ENCODE results near the gene POMT1.

Gene POMT1

DNA sequence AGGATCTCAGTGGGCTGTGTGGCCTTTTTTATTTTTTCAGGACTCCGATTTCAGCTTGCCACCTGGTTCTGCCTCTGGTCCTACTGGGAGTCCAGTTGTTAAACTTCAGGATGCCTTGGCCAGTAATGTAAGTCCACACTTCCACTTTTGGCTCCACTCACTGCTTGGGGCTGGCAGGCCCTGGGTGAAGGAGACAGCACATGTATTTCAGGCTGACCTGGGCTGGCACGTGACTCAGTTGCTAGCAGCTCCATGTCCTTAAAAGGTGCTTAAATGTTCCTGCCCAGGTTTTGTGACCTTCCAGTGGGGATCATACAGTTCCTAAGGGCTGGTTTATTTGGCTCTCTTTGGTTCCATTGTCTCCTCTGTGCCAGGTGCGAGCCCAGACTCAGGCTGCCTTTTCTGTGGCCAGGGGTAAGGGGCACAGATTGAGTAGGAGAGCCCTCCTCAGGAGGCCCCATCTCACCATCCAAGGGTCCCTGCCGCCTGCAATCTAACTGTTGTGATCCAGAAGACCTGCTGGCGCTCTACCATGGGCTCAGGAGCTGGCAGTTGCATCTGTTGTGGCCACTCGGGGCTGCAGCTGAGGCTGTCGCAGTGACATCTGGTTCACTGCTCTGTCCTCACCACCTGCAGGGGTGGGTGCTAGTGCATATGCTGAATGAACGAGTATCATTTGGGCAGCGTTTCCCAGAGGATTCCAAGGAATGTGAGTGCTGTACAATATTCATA lies 19.2 kb upstream of the POMT1 start:
- TF ChIP-seq TAF1 (IDR thresholded peaks at IDR 0.05; ENCODE audit: low read depth) (no peak), TCF12 (IDR thresholded peaks at IDR 0.05; ENCODE audit: low read depth) (no peak), CEBPB (IDR thresholded peaks at IDR 0.05) (no peak), EP300 (IDR thresholded peaks at IDR 0.05; ENCODE audit: borderline replicate concordance) (no peak), NFIC (IDR thresholded peaks at IDR 0.05) (no peak), ZBTB7A (IDR thresholded peaks at IDR 0.05; ENCODE audit: low read depth) (no peak)
- TF ChIP-seq, protein P1, sequence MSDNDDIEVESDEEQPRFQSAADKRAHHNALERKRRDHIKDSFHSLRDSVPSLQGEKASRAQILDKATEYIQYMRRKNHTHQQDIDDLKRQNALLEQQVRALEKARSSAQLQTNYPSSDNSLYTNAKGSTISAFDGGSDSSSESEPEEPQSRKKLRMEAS (IDR thresholded peaks at IDR 0.05): no peak
- TF ChIP-seq, protein P2, sequence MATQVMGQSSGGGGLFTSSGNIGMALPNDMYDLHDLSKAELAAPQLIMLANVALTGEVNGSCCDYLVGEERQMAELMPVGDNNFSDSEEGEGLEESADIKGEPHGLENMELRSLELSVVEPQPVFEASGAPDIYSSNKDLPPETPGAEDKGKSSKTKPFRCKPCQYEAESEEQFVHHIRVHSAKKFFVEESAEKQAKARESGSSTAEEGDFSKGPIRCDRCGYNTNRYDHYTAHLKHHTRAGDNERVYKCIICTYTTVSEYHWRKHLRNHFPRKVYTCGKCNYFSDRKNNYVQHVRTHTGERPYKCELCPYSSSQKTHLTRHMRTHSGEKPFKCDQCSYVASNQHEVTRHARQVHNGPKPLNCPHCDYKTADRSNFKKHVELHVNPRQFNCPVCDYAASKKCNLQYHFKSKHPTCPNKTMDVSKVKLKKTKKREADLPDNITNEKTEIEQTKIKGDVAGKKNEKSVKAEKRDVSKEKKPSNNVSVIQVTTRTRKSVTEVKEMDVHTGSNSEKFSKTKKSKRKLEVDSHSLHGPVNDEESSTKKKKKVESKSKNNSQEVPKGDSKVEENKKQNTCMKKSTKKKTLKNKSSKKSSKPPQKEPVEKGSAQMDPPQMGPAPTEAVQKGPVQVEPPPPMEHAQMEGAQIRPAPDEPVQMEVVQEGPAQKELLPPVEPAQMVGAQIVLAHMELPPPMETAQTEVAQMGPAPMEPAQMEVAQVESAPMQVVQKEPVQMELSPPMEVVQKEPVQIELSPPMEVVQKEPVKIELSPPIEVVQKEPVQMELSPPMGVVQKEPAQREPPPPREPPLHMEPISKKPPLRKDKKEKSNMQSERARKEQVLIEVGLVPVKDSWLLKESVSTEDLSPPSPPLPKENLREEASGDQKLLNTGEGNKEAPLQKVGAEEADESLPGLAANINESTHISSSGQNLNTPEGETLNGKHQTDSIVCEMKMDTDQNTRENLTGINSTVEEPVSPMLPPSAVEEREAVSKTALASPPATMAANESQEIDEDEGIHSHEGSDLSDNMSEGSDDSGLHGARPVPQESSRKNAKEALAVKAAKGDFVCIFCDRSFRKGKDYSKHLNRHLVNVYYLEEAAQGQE (IDR thresholded peaks at IDR 0.05; ENCODE audit: low read depth): no peak

DNA sequence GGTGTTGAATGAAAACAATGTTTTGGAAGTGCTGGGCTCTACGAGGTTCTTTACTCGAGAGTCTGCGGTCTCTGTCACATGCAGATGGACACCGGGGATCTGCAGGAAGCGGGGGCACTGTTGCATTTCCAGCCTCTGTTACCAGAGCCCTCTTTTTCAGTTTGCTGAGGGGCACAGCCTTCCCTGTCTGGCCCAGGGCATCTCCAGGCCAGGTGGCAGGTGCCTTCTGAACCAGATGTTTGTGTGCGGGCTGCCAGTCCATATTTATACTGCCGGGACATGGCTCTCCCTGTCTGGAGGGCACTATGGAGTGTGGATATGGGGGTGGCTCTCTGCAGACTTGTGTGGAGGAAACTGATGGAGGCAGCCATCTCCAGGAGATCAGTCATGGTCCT lies 18.7 kb upstream of the POMT1 start:
- TF ChIP-seq, protein P2 (IDR thresholded peaks at IDR 0.05; ENCODE audit: low read depth): no peak
- TF ChIP-seq ZBTB7A (IDR thresholded peaks at IDR 0.05; ENCODE audit: low read depth): no peak
- TF ChIP-seq TAF1 (IDR thresholded peaks at IDR 0.05; ENCODE audit: low read depth): no peak
- no peak for TF ChIP-seq TEAD4 (IDR thresholded peaks at IDR 0.05)
- TF ChIP-seq, protein P1 (IDR thresholded peaks at IDR 0.05): no peak

DNA sequence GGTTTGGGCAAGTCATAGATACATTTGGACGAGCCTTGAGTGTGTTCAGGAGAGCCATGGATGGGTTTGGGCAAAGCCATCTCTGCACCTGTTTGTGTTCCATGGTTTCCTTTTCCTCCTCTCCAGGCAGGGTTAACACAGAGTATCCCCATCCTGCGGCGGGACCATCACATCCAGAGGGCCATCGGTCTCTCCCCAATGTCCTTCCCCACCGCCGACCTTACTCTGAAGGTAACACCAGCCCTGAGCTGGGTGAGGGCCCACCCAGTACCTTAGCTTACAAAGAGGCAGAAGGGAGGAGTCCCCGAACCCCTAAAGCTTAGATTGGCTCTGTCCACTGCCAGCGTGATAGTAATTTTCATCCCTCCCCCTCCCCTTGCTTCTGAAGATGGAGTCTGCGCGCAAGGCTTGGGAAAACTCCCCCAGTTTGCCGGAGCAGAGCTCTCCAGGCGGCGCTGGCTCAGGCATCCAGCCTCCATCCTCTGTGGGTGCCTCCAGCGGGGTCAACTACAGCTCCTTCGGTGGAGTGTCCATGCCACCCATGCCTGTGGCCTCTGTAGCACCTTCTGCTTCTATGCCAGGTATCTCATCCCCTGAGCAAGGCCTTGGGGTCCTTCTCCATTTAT lies 18.0 kb upstream of the POMT1 start:
- TF ChIP-seq YY1 (IDR thresholded peaks at IDR 0.05; ENCODE audit: low read depth): no peak
- no peak for TF ChIP-seq EGR1 (IDR thresholded peaks at IDR 0.05)
- no peak for TF ChIP-seq ZBTB7A (IDR thresholded peaks at IDR 0.05; ENCODE audit: low read depth)
- TF ChIP-seq, protein P3, sequence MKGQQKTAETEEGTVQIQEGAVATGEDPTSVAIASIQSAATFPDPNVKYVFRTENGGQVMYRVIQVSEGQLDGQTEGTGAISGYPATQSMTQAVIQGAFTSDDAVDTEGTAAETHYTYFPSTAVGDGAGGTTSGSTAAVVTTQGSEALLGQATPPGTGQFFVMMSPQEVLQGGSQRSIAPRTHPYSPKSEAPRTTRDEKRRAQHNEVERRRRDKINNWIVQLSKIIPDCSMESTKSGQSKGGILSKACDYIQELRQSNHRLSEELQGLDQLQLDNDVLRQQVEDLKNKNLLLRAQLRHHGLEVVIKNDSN (IDR thresholded peaks at IDR 0.05): no peak
- no peak for TF ChIP-seq CEBPB (IDR thresholded peaks at IDR 0.05)
- TF ChIP-seq CREB1 (IDR thresholded peaks at IDR 0.05; ENCODE audit: low read depth): no peak
- no peak for TF ChIP-seq RAD21 (IDR thresholded peaks at IDR 0.05; ENCODE audit: low read depth)
- TF ChIP-seq, protein P1 (IDR thresholded peaks at IDR 0.05): no peak
- no peak for TF ChIP-seq TEAD4 (IDR thresholded peaks at IDR 0.05)
- no peak for TF ChIP-seq NFIC (IDR thresholded peaks at IDR 0.05)
- no peak for TF ChIP-seq EP300 (IDR thresholded peaks at IDR 0.05; ENCODE audit: borderline replicate concordance)
- no peak for TF ChIP-seq TAF1 (IDR thresholded peaks at IDR 0.05; ENCODE audit: low read depth)
- no peak for TF ChIP-seq FOXM1 (IDR thresholded peaks at IDR 0.05; ENCODE audit: borderline replicate concordance, low read depth)
- TF ChIP-seq, protein P2 (IDR thresholded peaks at IDR 0.05; ENCODE audit: low read depth): no peak
- no peak for TF ChIP-seq TCF12 (IDR thresholded peaks at IDR 0.05; ENCODE audit: low read depth)

DNA sequence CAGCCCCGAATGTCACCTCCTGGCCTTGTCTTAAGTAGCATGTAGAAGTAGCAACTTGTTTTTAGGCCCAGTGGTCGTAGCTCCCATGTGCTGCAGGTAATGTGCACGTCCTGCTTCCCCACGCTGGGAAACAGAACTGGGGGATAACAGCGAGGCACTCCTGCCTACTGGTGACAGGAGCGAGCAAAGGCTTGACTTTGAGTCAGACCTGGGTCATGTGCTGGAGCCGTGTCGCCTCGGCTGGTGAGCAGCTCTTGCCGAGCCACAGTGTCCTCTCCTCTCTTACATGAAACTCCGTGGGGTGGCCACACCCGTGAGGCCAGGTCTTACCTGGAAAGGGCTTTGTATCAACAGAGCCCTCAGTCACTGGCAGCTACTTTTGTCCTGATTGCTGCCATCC lies 17.5 kb upstream of the POMT1 start:
- no peak for TF ChIP-seq CREB1 (IDR thresholded peaks at IDR 0.05; ENCODE audit: low read depth)
- TF ChIP-seq TCF12 (IDR thresholded peaks at IDR 0.05; ENCODE audit: low read depth): no peak
- TF ChIP-seq, protein P1 (IDR thresholded peaks at IDR 0.05): no peak
- TF ChIP-seq, protein P3 (IDR thresholded peaks at IDR 0.05): no peak
- no peak for TF ChIP-seq TEAD4 (IDR thresholded peaks at IDR 0.05)
- no peak for TF ChIP-seq TAF1 (IDR thresholded peaks at IDR 0.05; ENCODE audit: low read depth)
- no peak for TF ChIP-seq NFIC (IDR thresholded peaks at IDR 0.05)
- TF ChIP-seq FOXM1 (IDR thresholded peaks at IDR 0.05; ENCODE audit: borderline replicate concordance, low read depth): no peak
- no peak for TF ChIP-seq YY1 (IDR thresholded peaks at IDR 0.05; ENCODE audit: low read depth)
- no peak for TF ChIP-seq EGR1 (IDR thresholded peaks at IDR 0.05)
- no peak for TF ChIP-seq EP300 (IDR thresholded peaks at IDR 0.05; ENCODE audit: borderline replicate concordance)
- TF ChIP-seq RAD21 (IDR thresholded peaks at IDR 0.05; ENCODE audit: low read depth): no peak
- TF ChIP-seq, protein P2 (IDR thresholded peaks at IDR 0.05; ENCODE audit: low read depth): no peak
- TF ChIP-seq ZBTB7A (IDR thresholded peaks at IDR 0.05; ENCODE audit: low read depth): no peak
- no peak for TF ChIP-seq CEBPB (IDR thresholded peaks at IDR 0.05)

All from Ishikawa (cell line).